Stimulated activated CD4-positive, alpha-beta T cell treated with anti-CD3 and anti-CD28 coated beads, Interleukin-1b, Interleukin-23, amount 100 ng/mL, for 1 hour (primary cell): ENCODE results near the gene C1orf174.

Experiments
- DNase-seq, 2 donors: peaks; one replicate each; pipeline ENCODE4 v3.0.0-alpha.2; 2020; ENCODE audit warnings: low read depth in 2 of 2

Gene C1orf174

GRCh38 chr1:3871451-3871805, 28.6 kb downstream of the C1orf174 start:
- no peak for DNase-seq

GRCh38 chr1:3869751-3870301, 30.2 kb downstream of the C1orf174 start:
- no peak for DNase-seq

- no peak for DNase-seq
Observed at GRCh38 chr1:3868464-3869006, 31.5 kb downstream of the C1orf174 start.

- no peak for DNase-seq
Observed at GRCh38 chr1:3865606-3866160, 34.4 kb downstream of the C1orf174 start.

GRCh38 chr1:3864884-3865283, 35.2 kb downstream of the C1orf174 start:
- DNase-seq = no peak

DNA sequence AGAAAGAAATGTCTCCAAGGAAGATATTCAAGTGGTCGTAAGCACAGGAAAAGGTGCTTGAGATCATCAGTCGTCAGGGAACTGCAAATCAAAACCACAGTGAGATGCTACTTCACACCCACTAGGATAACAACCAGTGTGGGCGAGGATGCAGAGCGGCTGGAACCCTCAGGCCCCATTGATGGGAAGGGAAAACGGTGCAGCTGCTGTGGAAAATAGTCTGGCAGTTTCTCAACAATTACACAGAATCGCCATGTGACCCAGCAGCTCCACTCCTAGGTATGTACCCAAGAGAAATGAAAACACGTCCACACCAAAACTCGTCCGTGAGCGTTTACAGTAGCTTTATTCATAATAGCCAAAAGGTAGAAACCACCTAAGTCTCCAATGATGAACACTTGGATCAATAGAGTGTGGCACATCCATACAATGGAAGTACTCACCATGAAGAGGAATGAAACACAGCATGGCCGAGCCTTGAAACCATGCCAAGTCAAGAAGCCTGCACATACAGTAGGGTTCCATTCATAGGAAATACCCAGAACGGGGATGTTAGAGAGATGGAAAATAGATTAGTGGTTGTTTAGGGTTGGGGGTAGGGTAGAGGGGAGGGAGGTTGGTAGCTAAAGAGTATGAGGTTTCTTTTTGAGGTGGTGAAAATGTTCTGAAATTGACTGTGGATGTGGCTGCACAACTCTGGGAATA, 36.7 kb downstream of the C1orf174 start:
- no peak for DNase-seq

- no peak for DNase-seq
Observed at GRCh38 chr1:3858231-3858981, 41.7 kb downstream of the C1orf174 start.

DNA sequence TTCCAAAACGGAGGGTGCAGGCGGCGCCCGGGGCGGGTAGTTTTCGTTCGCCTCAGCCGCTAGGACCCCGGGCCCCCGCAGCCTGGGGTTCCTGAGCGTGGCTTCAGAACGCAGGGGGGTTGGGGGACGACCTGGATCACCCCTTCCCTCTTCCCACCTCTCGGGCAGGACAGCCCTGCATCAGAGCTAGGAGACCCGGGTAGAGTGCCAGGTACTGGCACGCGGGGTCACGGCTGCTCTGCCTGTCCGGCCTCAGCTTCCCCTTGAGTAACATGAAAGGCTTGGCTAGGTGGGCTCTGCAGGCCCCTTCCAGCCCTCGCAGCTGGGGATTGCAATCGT, 42.3 kb downstream of the C1orf174 start:
- no peak for DNase-seq

GRCh38 chr1:3856923-3857790, 42.9 kb downstream of the C1orf174 start, which contains the start of the genes CEP104 and DFFB:
Gene CEP104 (minus strand): TSS chr1:3857211. CDS start chr1:3852407, 4,804 bp downstream.
Gene DFFB (plus strand): TSS chr1:3857476. CDS start chr1:3857604, 128 bp downstream.
- peak; percentile 91 to 96 for DNase-seq

DNA sequence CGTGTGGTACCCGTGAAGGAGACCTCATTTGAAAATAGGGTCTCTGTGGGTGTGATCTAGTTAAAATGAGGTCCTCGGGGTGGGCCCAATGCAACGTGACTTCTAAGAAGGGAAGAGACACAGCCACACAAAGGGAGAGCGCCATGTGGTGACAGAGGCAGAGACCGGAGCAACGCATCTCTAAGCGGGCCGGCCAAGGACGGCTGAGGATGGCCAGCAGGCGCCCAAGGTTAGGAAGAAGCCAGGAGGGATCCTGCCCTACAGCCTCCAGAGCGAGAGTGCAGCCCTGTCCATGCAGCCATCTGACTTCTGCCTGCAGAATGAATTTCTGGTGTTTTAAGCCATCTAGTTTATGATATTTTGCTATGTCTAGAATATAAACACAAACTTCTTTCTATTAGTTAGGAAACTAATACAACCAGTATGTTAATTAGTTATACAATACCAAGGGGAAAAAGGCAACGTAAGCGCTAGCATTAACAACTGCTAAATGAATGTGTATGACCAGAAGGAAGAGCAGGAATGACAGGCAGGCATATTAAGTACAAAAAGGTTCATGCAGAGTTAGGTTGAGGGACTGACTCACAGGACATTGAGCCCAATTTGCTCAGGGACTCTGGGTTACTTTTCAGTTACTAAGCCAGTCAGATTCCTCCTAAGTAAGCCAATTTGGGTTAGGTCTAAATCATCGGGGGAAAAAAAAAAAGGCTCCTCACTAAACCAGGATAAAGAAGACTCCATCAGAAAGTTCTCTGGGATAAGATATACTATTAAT, 47.2 kb downstream of the C1orf174 start:
- no peak for DNase-seq

- no peak for DNase-seq
Observed at GRCh38 chr1:3852091-3852490, 48.0 kb downstream of the C1orf174 start.

DNA sequence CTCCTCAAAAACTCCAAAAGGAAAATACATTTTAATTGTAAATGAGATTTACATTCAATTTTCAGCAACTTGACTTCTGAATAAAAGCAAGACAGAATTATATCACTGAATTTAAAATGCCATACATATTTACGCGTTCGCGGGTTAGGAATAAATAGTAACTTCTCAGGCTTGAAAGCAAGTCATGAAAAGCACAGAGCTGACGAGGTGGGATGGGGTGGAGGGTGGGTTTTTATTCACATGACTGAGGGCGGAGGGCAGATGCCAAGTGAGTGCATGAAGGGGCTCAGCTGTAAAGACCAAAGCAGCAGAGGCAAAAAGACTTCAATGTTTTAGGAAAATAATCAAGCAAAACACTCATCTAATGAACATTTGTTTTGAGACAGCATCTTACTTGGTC, 48.8 kb downstream of the C1orf174 start:
- no peak for DNase-seq

DNA sequence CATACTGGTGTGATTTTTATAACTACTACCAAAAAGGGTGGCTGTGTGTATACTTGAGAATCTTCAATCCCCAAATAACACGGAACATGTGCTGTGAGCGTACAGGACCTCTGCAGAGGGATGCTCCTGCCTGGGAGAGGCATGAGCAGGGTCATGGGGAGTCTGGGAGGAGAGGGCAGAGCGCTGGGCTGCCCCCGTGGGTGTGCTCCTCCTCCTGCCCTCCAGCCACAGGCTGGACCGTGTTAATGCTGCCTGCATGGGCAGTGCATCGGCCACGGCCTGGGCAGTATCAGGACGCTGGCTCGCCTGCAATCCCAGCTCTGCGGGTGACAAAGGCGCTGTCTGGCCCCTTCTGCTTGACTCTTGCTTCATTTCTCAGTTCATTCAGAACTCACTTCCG, 49.2 kb downstream of the C1orf174 start:
- DNase-seq = no peak

DNA sequence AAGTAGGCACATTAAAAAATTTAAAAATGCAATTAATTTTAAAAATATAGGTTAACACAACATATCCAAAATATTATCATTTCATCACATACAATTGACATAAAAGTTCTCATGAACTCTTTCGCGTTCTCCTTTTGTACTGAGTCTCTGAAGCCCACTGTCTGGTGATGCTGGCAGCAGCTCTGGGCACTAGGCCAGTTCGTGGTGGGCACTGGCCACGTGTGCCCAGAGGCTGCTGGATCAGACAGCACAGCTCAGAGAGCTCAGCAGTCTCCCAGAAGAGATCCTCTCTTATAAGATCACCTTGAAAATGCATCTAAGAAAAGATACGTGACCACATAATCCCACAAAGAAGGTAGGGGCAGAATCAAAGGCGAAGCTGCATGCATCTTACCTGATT, 53.0 kb downstream of the C1orf174 start:
- DNase-seq = no peak

DNA sequence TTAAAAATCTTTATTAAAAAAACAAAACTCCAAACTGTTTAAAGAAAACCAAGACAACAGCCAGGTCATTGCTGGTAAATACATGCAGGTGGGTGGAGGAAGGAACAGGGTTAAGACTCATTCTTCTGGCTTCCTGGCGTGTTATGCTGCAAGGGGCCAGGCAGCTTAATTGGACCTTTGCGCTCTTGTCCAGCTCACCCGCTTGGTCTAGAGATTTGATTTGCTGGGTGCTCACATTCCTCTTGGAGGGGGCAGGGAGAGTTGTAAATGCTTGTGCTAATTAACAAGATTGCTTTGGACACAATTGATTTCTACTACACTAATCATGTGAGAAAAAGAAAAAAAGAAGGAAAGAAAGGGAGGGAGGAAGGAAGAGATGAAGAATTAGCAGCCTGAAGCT, 53.5 kb downstream of the C1orf174 start:
- no peak for DNase-seq

- DNase-seq = no peak
Observed at GRCh38 chr1:3842912-3843311, 57.2 kb downstream of the C1orf174 start.

DNA sequence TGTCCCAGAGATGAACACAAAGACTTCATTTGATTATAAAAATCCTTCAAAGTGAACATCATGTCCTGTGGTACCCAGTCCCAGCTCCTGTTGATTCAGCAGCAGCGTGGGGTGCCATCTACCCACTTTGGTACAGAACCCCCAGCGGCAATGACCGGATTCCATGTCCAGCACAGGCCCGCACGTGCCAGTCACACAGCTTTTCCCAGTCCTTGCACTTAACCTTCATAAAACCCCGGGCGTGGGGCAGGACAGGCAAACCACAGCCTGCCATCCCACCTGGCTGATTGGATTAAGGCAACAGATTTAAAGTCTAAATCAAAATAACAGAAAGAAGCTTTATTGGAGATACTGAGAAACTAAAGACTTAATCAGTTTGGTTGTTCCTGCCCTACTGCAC, 58.6 kb downstream of the C1orf174 start:
- DNase-seq = no peak
